K562 (cell line): ENCODE measurements around the gene HNRNPF. TPM values are rescaled to one million over a fixed set of nuclear protein-coding genes. Genes with fewer than 3 reads are reported as not detected.
A peak's percentile ranks its signal among the peaks of the same experiment; 100 is the strongest.

Experiments used
- CBFB ChIP-seq: sonication (generic); formaldehyde crosslinking; IDR thresholded peaks from 2 replicates; pipeline ENCODE4 v1.4.0; 2020; ENCODE audit warnings: mild to moderate bottlenecking, missing genetic modification reagents
- CREB5 ChIP-seq: fragments of 250-450 bp; sonication (Bioruptor Pico); IDR thresholded peaks from 2 replicates; pipeline ENCODE4 v1.5.0; 2020; ENCODE audit warnings: mild to moderate bottlenecking
- CTCF ChIP-seq, 3 experiments: IDR thresholded peaks in 2 of 3; conservative IDR thresholded peaks in 1 of 3; 2 replicates each; pipeline ENCODE4 v1.5.1; 2011 to 2012; ENCODE audit warnings: low read length in 3 of 3, mild to moderate bottlenecking in 3 of 3, control low read depth in 2 of 3, improper control_type of control experiment in 1 of 3, inconsistent platforms in 1 of 3, low read depth in 1 of 3, mixed read lengths in 1 of 3, moderate library complexity in 1 of 3; ENCODE audit not compliant: insufficient read depth in 2 of 3
- MBD2 ChIP-seq: sonication (generic); IDR thresholded peaks from 2 replicates; pipeline ENCODE4 v1.6.1; 2016; ENCODE audit warnings: low read depth, borderline replicate concordance
- MCM7 ChIP-seq, 2 experiments: fragments of 450-650 bp; IDR thresholded peaks; 2 replicates each; pipeline ENCODE4 v1.6.1; 2016 to 2018
- MYNN ChIP-seq, 2 experiments: sonication (generic); formaldehyde crosslinking in 1 of 2; IDR thresholded peaks; 2 replicates each; pipeline versions ENCODE4 v1.5.0 to v1.6.1; 2016 to 2020; ENCODE audit warnings: antibody characterized with exemption in 1 of 2, missing genetic modification reagents in 1 of 2
- REST ChIP-seq, 2 experiments: fragments of 450-650 bp; formaldehyde crosslinking in 1 of 2; IDR thresholded peaks; 2 replicates each; pipeline versions ENCODE4 v1.4.0 to v1.6.1; 2014 to 2020; ENCODE audit warnings: mild to moderate bottlenecking in 2 of 2, borderline replicate concordance in 1 of 2, low read depth in 1 of 2
- SAP30 ChIP-seq: fragments of 200-600 bp; sonication (generic); IDR thresholded peaks from 2 replicates; pipeline ENCODE4 v1.6.1; 2012; ENCODE audit warnings: borderline replicate concordance, low read depth, mild to moderate bottlenecking, moderate library complexity, low read length, control low read depth, inconsistent platforms; ENCODE audit not compliant: insufficient read depth, poor library complexity, severe bottlenecking
- SUPT5H ChIP-seq: fragments of 450-650 bp; IDR thresholded peaks from 2 replicates; pipeline ENCODE4 v1.6.1; 2016
- ZFP36 ChIP-seq: fragments of 150-350 bp; IDR thresholded peaks from 2 replicates; pipeline ENCODE4 v1.6.1; 2018; ENCODE audit warnings: low read length, low read depth; ENCODE audit not compliant: partially characterized antibody
- ZKSCAN8 ChIP-seq: fragments of 200-800 bp; sonication (Bioruptor generic); IDR thresholded peaks from 2 replicates; pipeline ENCODE4 v1.6.1; 2016; ENCODE audit warnings: missing genetic modification characterization, missing compliant biosample characterization
- ZNF124 ChIP-seq: sonication (generic); formaldehyde crosslinking; IDR thresholded peaks from 2 replicates; pipeline ENCODE4 v1.8.1; 2022; ENCODE audit warnings: missing genetic modification reagents
- ZNF431 ChIP-seq: sonication (generic); formaldehyde crosslinking; IDR thresholded peaks from 2 replicates; pipeline ENCODE4 v1.8.0; 2022; ENCODE audit warnings: mild to moderate bottlenecking, missing genetic modification reagents
- ZNF584 ChIP-seq: fragments of 200-800 bp; sonication (Bioruptor generic); IDR thresholded peaks from 2 replicates; pipeline ENCODE4 v1.6.1; 2016; ENCODE audit warnings: low read depth, mild to moderate bottlenecking, missing genetic modification characterization, missing compliant biosample characterization
- polyA plus RNA-seq, 8 experiments: library from polyadenylated mRNA; depleted of rRNA in 4 of 8; stranded (reverse) in 5 of 8; unstranded in 3 of 8; fragments of >200 nt; fragmentation: Nextera tagmentation in 2 of 8; fragmentation: Illumina TruSeq in 1 of 8; extraction: Ambion mirVana in 2 of 8; extraction: Trizol in 1 of 8; gene quantifications; 2 replicates each; pipeline versions ENCODE4 v1.2.1 to v1.2.3, GENCODE V29; 2011 to 2014; ENCODE audit warnings: inconsistent platforms in 1 of 8, missing spikeins in 1 of 8
- total RNA-seq, 7 experiments: library from RNA; depleted of rRNA in 6 of 7; stranded (reverse); fragments of >200 nt in 6 of 7; fragmentation: Illumina TruSeq in 2 of 7; extraction: Trizol in 2 of 7; gene quantifications; 2 replicates each; pipeline versions ENCODE4 v1.2.1 to v1.2.3, GENCODE V29; 2011 to 2021; ENCODE audit warnings: low replicate concordance in 1 of 7
- TF ChIP-seq, protein P1 (sequence below): fragments of 450-650 bp; IDR thresholded peaks from 2 replicates; pipeline ENCODE4 v1.6.1; 2018; ENCODE audit warnings: mild to moderate bottlenecking, low read depth; ENCODE audit not compliant: partially characterized antibody

Gene HNRNPF
- total and polyA plus RNA-seq, 9 of the 15 experiments (the other 6 are each of a cell fraction or from before 2014, with no cell fraction given): 192 to 489 (median 416) TPM

DNA sequence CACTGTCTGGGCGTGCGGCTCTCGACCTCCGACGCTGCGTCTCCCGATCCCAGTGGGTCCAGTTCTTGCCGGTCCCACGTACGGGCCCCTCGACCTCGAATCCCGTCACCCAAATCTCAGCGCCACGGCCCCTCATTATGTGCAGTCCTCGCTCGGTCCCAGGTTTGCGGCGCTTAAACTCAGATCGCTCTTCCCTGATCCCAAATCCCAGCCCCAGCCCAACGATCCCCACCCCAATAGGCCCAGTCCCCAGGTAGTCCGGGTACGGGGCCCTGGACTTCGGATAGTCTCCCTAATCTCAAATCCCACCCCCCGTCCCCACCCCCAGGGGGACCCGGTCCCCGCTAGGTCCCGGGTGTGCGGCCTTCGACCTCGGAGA, 666 bp downstream of the HNRNPF start (continued):
- TF ChIP-seq, protein P1, sequence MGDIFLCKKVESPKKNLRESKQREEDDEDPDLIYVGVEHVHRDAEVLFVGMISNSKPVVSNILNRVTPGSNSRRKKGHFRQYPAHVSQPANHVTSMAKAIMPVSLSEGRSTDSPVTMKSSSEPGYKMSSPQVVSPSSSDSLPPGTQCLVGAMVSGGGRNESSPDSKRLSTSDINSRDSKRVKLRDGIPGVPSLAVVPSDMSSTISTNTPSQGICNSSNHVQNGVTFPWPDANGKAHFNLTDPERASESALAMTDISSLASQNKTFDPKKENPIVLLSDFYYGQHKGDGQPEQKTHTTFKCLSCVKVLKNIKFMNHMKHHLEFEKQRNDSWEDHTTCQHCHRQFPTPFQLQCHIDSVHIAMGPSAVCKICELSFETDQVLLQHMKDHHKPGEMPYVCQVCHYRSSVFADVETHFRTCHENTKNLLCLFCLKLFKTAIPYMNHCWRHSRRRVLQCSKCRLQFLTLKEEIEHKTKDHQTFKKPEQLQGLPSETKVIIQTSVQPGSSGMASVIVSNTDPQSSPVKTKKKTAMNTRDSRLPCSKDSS: no peak
- TF ChIP-seq REST (IDR thresholded peaks at IDR 0.05; ENCODE audit: borderline replicate concordance) (no peak), REST (CRISPR knock-in tag; IDR thresholded peaks at IDR 0.05; ENCODE audit: low read depth) (no peak), MBD2 (no peak), CREB5 (CRISPR knock-in tag) (no peak), SAP30 (no peak), ZFP36 (no peak), MCM7 (IDR thresholded peaks at IDR 0.05) (no peak), ZNF124 (CRISPR knock-in tag) (no peak), ZNF431 (CRISPR knock-in tag) (no peak), SUPT5H (no peak; the same call in 1 of the 2 replicates), MYNN (IDR thresholded peaks at IDR 0.05) (no peak), MYNN (CRISPR knock-in tag; IDR thresholded peaks at IDR 0.05) (no peak), ZKSCAN8 (CRISPR knock-in tag) (no peak), CTCF (IDR thresholded peaks at IDR 0.05 in 2 of 3, conservative IDR thresholded peaks at IDR 0.05 in 1 of 3; ENCODE audit: insufficient read depth in 2 of 3, low read depth in 1 of 3, low read length in 3 of 3) (peak in 1 of 3 experiments; percentile 7; a peak in 1 of 6 replicates), ZNF584 (CRISPR knock-in tag) (no peak), CBFB (CRISPR knock-in tag) (no peak)
